DND-41 (cell line): Measurements from ENCODE around the gene ADGRG4.

Experiments used
- EZH2 ChIP-seq: IDR thresholded peaks from 3 replicates; pipeline ENCODE4 v1.6.1; 2012; ENCODE audit warnings: borderline replicate concordance, low read depth, mild to moderate bottlenecking, moderate library complexity, low read length, inconsistent platforms; ENCODE audit not compliant: severe bottlenecking
- TF ChIP-seq, protein P1 (sequence below): IDR thresholded peaks from 2 replicates; pipeline ENCODE4 v1.5.1; 2012; ENCODE audit warnings: borderline replicate concordance, low read length, moderate library complexity, mild to moderate bottlenecking; ENCODE audit not compliant: poor library complexity, severe bottlenecking; ENCODE audit errors: extremely low read depth

DNA sequence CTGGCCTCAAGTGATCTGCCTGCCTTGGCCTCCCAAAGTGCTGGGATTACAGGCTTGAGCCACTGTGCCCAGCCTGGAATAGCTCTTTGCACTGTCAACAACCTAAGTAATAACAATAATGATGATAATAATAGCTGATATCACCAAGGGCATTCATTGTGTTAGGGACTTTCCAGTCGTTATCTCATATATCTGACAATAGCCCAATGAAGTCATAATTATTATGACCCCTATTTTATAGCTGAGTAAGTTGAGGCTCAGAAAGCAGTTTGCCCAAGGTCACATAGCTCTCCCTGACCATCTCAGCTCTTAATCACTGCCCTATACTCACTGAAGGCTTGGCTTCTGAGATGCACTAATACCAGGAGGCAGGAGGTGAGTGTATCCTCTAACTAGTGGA lies 30.8 kb upstream of the ADGRG4 start:
- TF ChIP-seq EZH2 = no peak
- TF ChIP-seq, protein P1, sequence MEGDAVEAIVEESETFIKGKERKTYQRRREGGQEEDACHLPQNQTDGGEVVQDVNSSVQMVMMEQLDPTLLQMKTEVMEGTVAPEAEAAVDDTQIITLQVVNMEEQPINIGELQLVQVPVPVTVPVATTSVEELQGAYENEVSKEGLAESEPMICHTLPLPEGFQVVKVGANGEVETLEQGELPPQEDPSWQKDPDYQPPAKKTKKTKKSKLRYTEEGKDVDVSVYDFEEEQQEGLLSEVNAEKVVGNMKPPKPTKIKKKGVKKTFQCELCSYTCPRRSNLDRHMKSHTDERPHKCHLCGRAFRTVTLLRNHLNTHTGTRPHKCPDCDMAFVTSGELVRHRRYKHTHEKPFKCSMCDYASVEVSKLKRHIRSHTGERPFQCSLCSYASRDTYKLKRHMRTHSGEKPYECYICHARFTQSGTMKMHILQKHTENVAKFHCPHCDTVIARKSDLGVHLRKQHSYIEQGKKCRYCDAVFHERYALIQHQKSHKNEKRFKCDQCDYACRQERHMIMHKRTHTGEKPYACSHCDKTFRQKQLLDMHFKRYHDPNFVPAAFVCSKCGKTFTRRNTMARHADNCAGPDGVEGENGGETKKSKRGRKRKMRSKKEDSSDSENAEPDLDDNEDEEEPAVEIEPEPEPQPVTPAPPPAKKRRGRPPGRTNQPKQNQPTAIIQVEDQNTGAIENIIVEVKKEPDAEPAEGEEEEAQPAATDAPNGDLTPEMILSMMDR = no peak
